IPS-NIHi11 (cell line): ENCODE measurements around the gene COL12A1.
A peak's percentile ranks its signal among the peaks of the same experiment; 100 is the strongest.
"Not testable (repeated sequence)": the region's sequence is repeated elsewhere in the genome, so short reads cannot be mapped to it uniquely, and the experiment has no call there.

ENCODE experiments used
- DNase-seq: peaks from one replicate; pipeline ENCODE4 v3.0.0; 2012; ENCODE audit warnings: mixed read lengths, low spot score

Gene COL12A1

GRCh38 chr6:75211920-75212590, 6.2 kb upstream of the COL12A1 start:
- DNase-seq = no peak

- no peak for DNase-seq
Measured at GRCh38 chr6:75210885-75211739, 5.3 kb upstream of the COL12A1 start.

- DNase-seq = no peak
Measured at GRCh38 chr6:75209184-75209723, 3.4 kb upstream of the COL12A1 start.

GRCh38 chr6:75208298-75209183, 2.7 kb upstream of the COL12A1 start:
- DNase-seq = peak; percentile 72

- DNase-seq = no peak
Measured at GRCh38 chr6:75206576-75207342, 906 bp upstream of the COL12A1 start.

GRCh38 chr6:75204959-75205775, 686 bp downstream of the COL12A1 start:
- no peak for DNase-seq

GRCh38 chr6:75204217-75204958, 1.5 kb downstream of the COL12A1 start:
- peak; percentile 70 for DNase-seq

- DNase-seq = no peak
Measured at GRCh38 chr6:75203721-75204120, 2.1 kb downstream of the COL12A1 start.

- DNase-seq = no peak
Measured at GRCh38 chr6:75202676-75203131, 3.1 kb downstream of the COL12A1 start.

GRCh38 chr6:75201901-75202672, 3.8 kb downstream of the COL12A1 start:
- no peak for DNase-seq

- no peak for DNase-seq
Measured at GRCh38 chr6:75201021-75201420, 4.8 kb downstream of the COL12A1 start.

GRCh38 chr6:75199889-75200288, 6.0 kb downstream of the COL12A1 start:
- DNase-seq = no peak

- DNase-seq = no peak
Measured at GRCh38 chr6:75196081-75196687, 9.7 kb downstream of the COL12A1 start.

- no peak for DNase-seq
Measured at GRCh38 chr6:75188221-75188925, 17.5 kb downstream of the COL12A1 start.

- not testable (repeated sequence) for DNase-seq
Measured at GRCh38 chr6:75186581-75186980, 19.3 kb downstream of the COL12A1 start.

GRCh38 chr6:75183099-75183541, 22.7 kb downstream of the COL12A1 start:
- no peak for DNase-seq

GRCh38 chr6:75180864-75181263, 25.0 kb downstream of the COL12A1 start:
- DNase-seq = no peak

- no peak for DNase-seq
Measured at GRCh38 chr6:75178757-75179156, 27.1 kb downstream of the COL12A1 start.
